ACC112 (cell line): ENCODE measurements around the gene CTDP1.

Source experiments
- H2AFZ ChIP-seq: fragments of 200-600 bp; sonication (generic); one replicate; pipeline ENCODE4 v1.6.0; 2017; ENCODE audit warnings: antibody characterized with exemption, low read length; ENCODE audit not compliant: unreplicated experiment
- H3K27ac ChIP-seq: fragments of 200-600 bp; sonication (generic); 2 replicates; pipeline ENCODE4 v1.5.1; 2014; ENCODE audit warnings: low read depth, mild to moderate bottlenecking, antibody characterized with exemption, low read length, moderate library complexity
- H3K27me3 ChIP-seq: fragments of 200-600 bp; sonication (generic); 2 replicates; pipeline ENCODE4 v1.6.1; 2014; ENCODE audit warnings: mild to moderate bottlenecking, antibody characterized with exemption, low read length, moderate library complexity, mixed read lengths; ENCODE audit not compliant: insufficient read depth
- H3K36me3 ChIP-seq: fragments of 200-600 bp; sonication (generic); 2 replicates; pipeline ENCODE4 v1.6.1; 2016; ENCODE audit warnings: mild to moderate bottlenecking, antibody characterized with exemption, low read length, moderate library complexity, mixed read lengths; ENCODE audit not compliant: insufficient read depth
- H3K4me1 ChIP-seq: fragments of 200-600 bp; sonication (generic); one replicate; pipeline ENCODE4 v1.6.1; 2016; ENCODE audit warnings: low read length, mixed read lengths; ENCODE audit not compliant: insufficient read depth, unreplicated experiment, control insufficient read depth
- H3K4me3 ChIP-seq: fragments of 200-600 bp; sonication (generic); 2 replicates; pipeline ENCODE4 v1.5.1; 2014; ENCODE audit warnings: mild to moderate bottlenecking, low read depth, low read length
- H3K79me2 ChIP-seq: fragments of 200-600 bp; sonication (generic); one replicate; pipeline ENCODE4 v1.6.0; 2016; ENCODE audit warnings: low read length; ENCODE audit not compliant: control insufficient read depth, unreplicated experiment, insufficient read depth

Gene CTDP1

GRCh38 chr18:79704631-79705030, 25.0 kb downstream of the CTDP1 start:
- no peaks in the 10 kb centered on the region for H3K4me1 ChIP-seq
- peaks cover 34% of the 10 kb centered on the region; the same call in 1 of the 2 replicates for H3K36me3 ChIP-seq
- no peak overlapping the region for H3K27ac ChIP-seq
- peaks cover 3% of the 10 kb centered on the region for H3K79me2 ChIP-seq
- no peak overlapping the region for H3K4me3 ChIP-seq
- no peaks in the 10 kb centered on the region for H3K27me3 ChIP-seq
- H2AFZ ChIP-seq = no peak overlapping the region

GRCh38 chr18:79705272-79705671, 25.7 kb downstream of the CTDP1 start:
- H3K36me3 ChIP-seq = peaks cover 28% of the 10 kb centered on the region; the same call in 1 of the 2 replicates
- peaks cover 3% of the 10 kb centered on the region for H3K79me2 ChIP-seq

DNA sequence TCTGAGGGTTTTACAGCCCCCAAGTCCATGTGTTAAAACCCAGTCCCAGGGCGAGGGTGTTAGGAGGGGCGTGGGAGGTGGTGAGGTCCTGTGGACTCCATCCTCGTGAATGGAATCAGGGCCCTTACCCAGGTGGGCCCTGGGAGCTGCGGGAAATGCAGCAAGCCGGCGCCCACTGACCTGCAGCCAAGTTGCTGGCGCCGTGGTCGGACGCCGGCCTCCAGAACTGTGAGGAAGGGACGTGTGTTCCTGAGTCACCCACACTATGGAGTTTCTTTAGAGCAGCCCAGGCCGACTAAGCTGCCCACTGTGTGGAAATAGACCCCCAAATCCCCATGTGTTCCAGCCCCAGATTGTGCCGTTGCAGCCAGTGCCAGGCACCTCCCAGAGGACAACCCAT, 26.4 kb downstream of the CTDP1 start:
- Histone ChIP-seq H2AFZ (no peak overlapping the region), H3K79me2 (peaks cover 3% of the 10 kb centered on the region), H3K4me1 (no peaks in the 10 kb centered on the region), H3K4me3 (no peak overlapping the region), H3K27ac (no peak overlapping the region), H3K36me3 (peaks cover 25% of the 10 kb centered on the region; the same call in 1 of the 2 replicates), H3K27me3 (no peaks in the 10 kb centered on the region)

More at GRCh38 chr18:79705272-79705671, 25.7 kb downstream of the CTDP1 start:
- no peak overlapping the region for H3K27ac ChIP-seq
- H2AFZ ChIP-seq = no peak overlapping the region
- H3K4me3 ChIP-seq = no peak overlapping the region
- H3K27me3 ChIP-seq = no peaks in the 10 kb centered on the region
- no peaks in the 10 kb centered on the region for H3K4me1 ChIP-seq

- Histone ChIP-seq H2AFZ (no peak overlapping the region), H3K4me3 (no peak overlapping the region), H3K4me1 (no peaks in the 10 kb centered on the region), H3K27me3 (no peaks in the 10 kb centered on the region), H3K27ac (no peak overlapping the region), H3K36me3 (peaks cover 24% of the 10 kb centered on the region; the same call in 1 of the 2 replicates), H3K79me2 (peaks cover 3% of the 10 kb centered on the region)
These were observed 27.1 kb downstream of the CTDP1 start for GRCh38 chr18:79706658-79707057.

- H3K4me1 ChIP-seq = no peaks in the 10 kb centered on the region
- no peaks in the 10 kb centered on the region for H3K27me3 ChIP-seq
- peaks cover 25% of the 10 kb centered on the region for H3K36me3 ChIP-seq
- no peak overlapping the region for H2AFZ ChIP-seq
- H3K4me3 ChIP-seq = no peak overlapping the region
- H3K27ac ChIP-seq = no peak overlapping the region
- peaks cover 3% of the 10 kb centered on the region for H3K79me2 ChIP-seq
These were observed 27.6 kb downstream of the CTDP1 start for GRCh38 chr18:79707239-79707638.

DNA sequence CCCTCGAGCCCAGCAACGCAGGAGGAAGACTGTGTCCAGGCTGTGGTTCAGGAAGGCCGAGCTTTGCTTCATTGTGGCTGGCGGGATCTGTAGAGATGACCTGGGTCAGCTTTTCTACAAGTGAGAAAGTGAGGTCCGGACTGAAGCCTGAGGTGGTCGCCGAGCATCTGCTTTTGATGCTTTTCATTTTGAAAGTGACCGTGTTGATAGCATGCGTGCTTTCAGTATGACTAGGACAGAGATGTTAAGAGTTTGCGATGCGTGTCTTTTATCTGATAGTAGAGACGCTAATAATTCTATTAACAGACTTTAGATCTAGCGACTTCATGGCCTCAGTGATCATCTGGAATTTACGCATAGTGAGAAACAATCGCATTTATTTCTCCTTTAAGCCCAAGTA, 28.1 kb downstream of the CTDP1 start:
- no peak overlapping the region for H3K27ac ChIP-seq
- no peaks in the 10 kb centered on the region for H3K27me3 ChIP-seq
- no peaks in the 10 kb centered on the region for H3K4me1 ChIP-seq
- no peak overlapping the region for H3K4me3 ChIP-seq
- H2AFZ ChIP-seq = no peak overlapping the region
- H3K79me2 ChIP-seq = peaks cover 3% of the 10 kb centered on the region
- peaks cover 29% of the 10 kb centered on the region for H3K36me3 ChIP-seq

DNA sequence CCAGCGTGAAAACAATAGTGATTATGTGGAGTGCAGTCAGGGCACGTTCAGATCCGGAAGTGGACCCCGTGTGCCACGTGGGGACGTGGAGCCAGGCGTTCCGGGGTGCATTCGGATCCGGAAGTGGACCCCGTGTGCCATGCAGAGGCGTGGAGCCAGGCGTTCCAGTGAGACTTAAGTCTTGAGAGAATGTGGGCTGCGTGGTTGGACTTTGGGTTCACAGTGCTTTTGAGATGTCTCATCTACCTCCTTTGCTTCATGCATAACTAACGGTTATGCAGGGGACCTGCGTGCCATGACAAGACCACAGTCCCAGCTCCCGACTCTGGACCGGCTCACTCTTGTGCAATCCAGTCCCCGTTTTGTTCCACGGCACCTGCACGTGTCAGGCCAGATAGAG, 28.8 kb downstream of the CTDP1 start:
- Histone ChIP-seq H3K79me2 (peaks cover 1% of the 10 kb centered on the region), H3K36me3 (peaks cover 32% of the 10 kb centered on the region), H2AFZ (no peak overlapping the region), H3K4me1 (no peaks in the 10 kb centered on the region), H3K27ac (no peak overlapping the region), H3K4me3 (no peak overlapping the region), H3K27me3 (no peaks in the 10 kb centered on the region)

DNA sequence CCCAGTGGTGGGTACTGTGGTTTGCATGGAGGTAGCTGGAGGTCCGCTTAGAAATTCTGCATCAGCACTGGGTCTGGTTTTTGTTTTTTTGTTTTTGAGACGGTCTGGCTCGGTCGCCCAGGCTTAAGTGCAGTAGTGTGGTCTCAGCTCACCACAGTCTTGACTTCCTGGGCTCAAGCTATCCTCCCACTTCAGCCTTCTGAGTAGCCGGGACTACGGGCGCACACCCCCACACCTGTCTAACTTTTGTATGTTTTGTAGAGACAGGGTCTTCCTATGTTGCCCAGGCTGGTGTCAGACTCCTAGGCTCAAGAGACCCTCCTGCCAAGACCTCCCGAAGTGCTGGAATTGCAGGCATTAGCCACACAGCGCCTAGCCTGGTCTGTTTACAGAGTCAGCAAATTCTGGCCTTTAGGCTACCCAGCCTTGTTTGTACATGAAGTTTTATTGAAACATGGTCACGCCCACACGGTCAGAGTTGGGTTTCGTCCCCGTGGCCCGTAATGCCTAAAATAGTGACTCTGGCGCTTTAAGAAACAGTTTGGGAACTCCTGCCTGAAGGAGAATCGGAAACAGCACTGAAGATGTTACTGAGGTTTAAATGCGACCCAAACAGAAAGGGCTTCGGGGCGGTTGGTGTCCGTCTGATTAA, 32.7 kb downstream of the CTDP1 start:
- no peaks in the 10 kb centered on the region for H3K27me3 ChIP-seq
- peaks cover 43% of the 10 kb centered on the region for H3K36me3 ChIP-seq
- H3K79me2 ChIP-seq = no peaks in the 10 kb centered on the region
- H3K27ac ChIP-seq = no peak overlapping the region
- no peak overlapping the region for H3K4me3 ChIP-seq
- no peak overlapping the region for H2AFZ ChIP-seq
- no peaks in the 10 kb centered on the region for H3K4me1 ChIP-seq

DNA sequence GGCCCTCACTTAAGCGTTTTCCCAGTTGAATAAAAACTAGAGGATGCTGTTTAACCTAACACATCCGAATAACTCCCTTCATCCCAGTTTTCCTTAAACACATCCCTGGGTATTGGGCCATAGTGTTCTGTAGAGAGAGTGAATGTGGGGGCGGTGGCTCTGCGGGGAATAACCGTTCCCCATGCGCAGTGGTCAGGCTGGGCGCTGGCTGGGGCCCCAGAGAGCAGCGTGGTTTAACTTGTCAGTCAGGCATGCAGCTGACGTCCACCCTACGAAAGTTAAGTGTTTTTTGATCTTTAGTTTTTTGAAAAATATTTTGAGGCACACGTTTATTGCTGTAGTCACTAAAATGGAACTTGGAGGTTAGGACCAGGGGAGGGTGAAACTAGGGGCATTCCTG, 33.7 kb downstream of the CTDP1 start:
- Histone ChIP-seq H3K4me3 (no peak overlapping the region), H3K36me3 (peaks cover 47% of the 10 kb centered on the region), H3K27ac (no peak overlapping the region), H3K79me2 (no peaks in the 10 kb centered on the region), H3K4me1 (no peaks in the 10 kb centered on the region), H3K27me3 (no peaks in the 10 kb centered on the region), H2AFZ (no peak overlapping the region)

DNA sequence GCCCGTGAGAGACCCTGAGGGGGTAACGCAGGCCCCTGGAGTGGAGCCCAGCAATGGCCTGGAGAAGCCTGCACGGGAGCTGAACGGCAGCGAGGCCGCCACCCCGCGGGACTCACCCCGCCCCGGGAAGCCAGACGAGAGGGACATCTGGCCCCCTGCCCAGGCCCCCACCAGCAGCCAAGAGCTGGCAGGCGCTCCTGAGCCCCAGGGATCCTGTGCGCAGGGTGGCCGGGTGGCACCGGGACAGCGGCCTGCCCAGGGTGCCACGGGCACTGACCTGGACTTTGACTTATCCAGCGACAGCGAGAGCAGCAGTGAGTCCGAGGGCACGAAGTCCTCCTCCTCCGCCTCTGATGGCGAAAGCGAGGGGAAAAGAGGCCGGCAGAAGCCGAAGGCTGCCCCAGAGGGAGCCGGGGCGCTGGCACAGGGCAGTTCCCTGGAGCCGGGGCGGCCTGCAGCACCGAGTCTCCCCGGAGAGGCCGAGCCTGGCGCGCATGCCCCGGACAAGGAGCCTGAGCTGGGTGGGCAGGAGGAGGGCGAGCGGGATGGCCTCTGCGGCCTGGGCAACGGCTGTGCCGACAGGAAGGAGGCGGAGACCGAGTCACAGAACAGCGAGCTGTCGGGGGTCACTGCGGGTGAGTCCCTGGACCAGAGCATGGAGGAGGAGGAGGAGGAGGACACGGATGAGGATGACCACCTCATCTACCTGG, 35.1 kb downstream of the CTDP1 start:
- Histone ChIP-seq H2AFZ (no peak overlapping the region), H3K4me3 (no peak overlapping the region), H3K27ac (no peak overlapping the region), H3K4me1 (no peaks in the 10 kb centered on the region), H3K36me3 (peaks cover 61% of the 10 kb centered on the region), H3K27me3 (no peaks in the 10 kb centered on the region), H3K79me2 (no peaks in the 10 kb centered on the region)

GRCh38 chr18:79715280-79715679, 35.7 kb downstream of the CTDP1 start:
- H3K27me3 ChIP-seq = no peaks in the 10 kb centered on the region
- H3K4me3 ChIP-seq = no peak overlapping the region
- no peak overlapping the region for H3K27ac ChIP-seq
- H2AFZ ChIP-seq = no peak overlapping the region
- H3K4me1 ChIP-seq = no peaks in the 10 kb centered on the region
- peaks cover 66% of the 10 kb centered on the region for H3K36me3 ChIP-seq
- H3K79me2 ChIP-seq = no peaks in the 10 kb centered on the region
